ENCODE data around the gene IRF2BP2. TPM values are rescaled to one million over a fixed set of nuclear protein-coding genes. Genes with fewer than 3 reads are reported as not detected.

IRF2BP2 gene
- total and polyA plus RNA-seq, 3 donors from 2014 or later: 82.0 to 100 (median 96.6) TPM

- no peaks in the 10 kb centered on the region for H3K9me3 ChIP-seq
- H3K4me1 ChIP-seq: no peaks in the 10 kb centered on the region
- no peak for DNase-seq
- WGBS, 2 donors: 92 to 95% methylated on average over 7 of the region's 7 CpGs
- no peak overlapping the region for H3K4me3 ChIP-seq
- H3K36me3 ChIP-seq (ENCODE audit: low read depth, missing control alignments): no peaks in the 10 kb centered on the region
- intact Hi-C loops (cut with DNase I; ENCODE audit: low total_unique reads): no loop called here
- H3K27ac ChIP-seq: no peak overlapping the region
- no peaks in the 10 kb centered on the region for H3K27me3 ChIP-seq
- TF ChIP-seq CTCF (IDR thresholded peaks at IDR 0.05) (no peak), POLR2A (IDR thresholded peaks at IDR 0.05) (no peak)
Observed at GRCh38 chr1:234589854-234590620, 19.9 kb downstream of the IRF2BP2 start.

GRCh38 chr1:234589064-234589800 is 20.7 kb downstream of the IRF2BP2 start:
- no peak overlapping the region for H3K27ac ChIP-seq
- H3K4me3 ChIP-seq: no peak overlapping the region
- WGBS, 2 donors: 83 to 86% methylated on average over 16 of the region's 16 CpGs
- H3K4me1 ChIP-seq: no peaks in the 10 kb centered on the region
- no peak for DNase-seq
- no peaks in the 10 kb centered on the region for H3K9me3 ChIP-seq
- H3K36me3 ChIP-seq (ENCODE audit: low read depth, missing control alignments): no peaks in the 10 kb centered on the region
- H3K27me3 ChIP-seq: no peaks in the 10 kb centered on the region
- intact Hi-C loops (cut with DNase I; ENCODE audit: low total_unique reads): no loop called here
- TF ChIP-seq CTCF (IDR thresholded peaks at IDR 0.05) (no peak), POLR2A (IDR thresholded peaks at IDR 0.05) (no peak)

GRCh38 chr1:234588386-234588785 is 21.6 kb downstream of the IRF2BP2 start:
- intact Hi-C loops (cut with DNase I; ENCODE audit: low total_unique reads): no loop called here
- H3K27ac ChIP-seq: no peak overlapping the region
- H3K4me1 ChIP-seq: peaks cover 4% of the 10 kb centered on the region

GRCh38 chr1:234586892-234587485 is 23.0 kb downstream of the IRF2BP2 start:
- intact Hi-C loops (cut with DNase I; ENCODE audit: low total_unique reads): no loop called here

More at GRCh38 chr1:234588386-234588785, 21.6 kb downstream of the IRF2BP2 start:
- 76 to 78% methylated on average over 4 of the region's 4 CpGs for WGBS, 2 donors
- no peaks in the 10 kb centered on the region for H3K36me3 ChIP-seq (ENCODE audit: low read depth, missing control alignments)
- H3K9me3 ChIP-seq: no peaks in the 10 kb centered on the region
- no peaks in the 10 kb centered on the region for H3K27me3 ChIP-seq
- no peak overlapping the region for H3K4me3 ChIP-seq
- no peak for TF ChIP-seq CTCF (IDR thresholded peaks at IDR 0.05)
- TF ChIP-seq POLR2A (IDR thresholded peaks at IDR 0.05): no peak
- no peak for DNase-seq

More at GRCh38 chr1:234586892-234587485, 23.0 kb downstream of the IRF2BP2 start:
- Histone ChIP-seq H3K36me3 (ENCODE audit: low read depth, missing control alignments) (no peaks in the 10 kb centered on the region), H3K27me3 (no peaks in the 10 kb centered on the region), H3K4me3 (no peak overlapping the region), H3K27ac (no peak overlapping the region), H3K4me1 (peaks cover 4% of the 10 kb centered on the region), H3K9me3 (no peaks in the 10 kb centered on the region)
- DNase-seq: no peak
- TF ChIP-seq POLR2A (IDR thresholded peaks at IDR 0.05) (no peak), CTCF (IDR thresholded peaks at IDR 0.05) (no peak)
- WGBS, 2 donors: 73 to 75% methylated on average over 12 of the region's 12 CpGs

All from testis (tissue), 3 donors.